Spinal cord (tissue), 10 donors: Measurements from ENCODE around the gene RNASEH1. TPM values are rescaled to one million over a fixed set of nuclear protein-coding genes. Genes with fewer than 3 reads are reported as not detected.

Source experiments
- DNase-seq, 6 donors: peaks; one replicate each; pipeline versions ENCODE4 v3.0.0 to v3.0.0-alpha.2; 2013 to 2015; ENCODE audit warnings: low spot score in 6 of 6, low read depth in 4 of 6
- H3K27ac ChIP-seq: one replicate; pipeline ENCODE4 v1.5.1; 2013; ENCODE audit warnings: low read depth, low read length, control low read depth
- H3K27me3 ChIP-seq: one replicate; pipeline ENCODE4 v1.6.1; 2013; ENCODE audit warnings: low read length; ENCODE audit not compliant: control insufficient read depth, insufficient read depth
- H3K36me3 ChIP-seq: one replicate; pipeline ENCODE4 v1.6.1; 2013; ENCODE audit warnings: low read length; ENCODE audit not compliant: control insufficient read depth, insufficient read depth
- H3K4me1 ChIP-seq: one replicate; pipeline ENCODE4 v1.6.1; 2013; ENCODE audit warnings: low read length; ENCODE audit not compliant: control insufficient read depth, insufficient read depth
- H3K4me3 ChIP-seq: one replicate; pipeline ENCODE4 v1.5.1; 2013; ENCODE audit warnings: low read depth, low read length, control low read depth
- H3K9me3 ChIP-seq: one replicate; pipeline ENCODE4 v1.6.1; 2013; ENCODE audit warnings: low read length; ENCODE audit not compliant: control insufficient read depth, insufficient read depth
- WGBS: methylation state at CpG from one replicate; pipeline ENCODE4 v1.1.5; 2013; ENCODE audit warnings: missing lambda C conversion rate; ENCODE audit not compliant: insufficient coverage; 5-methylcytosine and 5-hydroxymethylcytosine counted together
- polyA plus RNA-seq, 2 donors: library from polyadenylated mRNA; unstranded; fragments of 120-200 nt; gene quantifications; one replicate each; pipeline ENCODE4 v1.2.1, GENCODE V29; 2013; ENCODE audit not compliant: insufficient read length in 2 of 2
- total RNA-seq, 2 donors: library from RNA; depleted of rRNA in 1 of 2; stranded (reverse); fragments of 120-200 nt in 1 of 2; fragments of >200 nt in 1 of 2; gene quantifications; one replicate each; pipeline versions ENCODE4 v1.2.3 to v1.2.4, GENCODE V29; 2013 to 2014
- donor health status: healthy.

Gene RNASEH1
- total and polyA plus RNA-seq, 4 donors: 14.5 to 21.5 (median 18.0) TPM

- Histone ChIP-seq H3K4me1 (peaks cover 18% of the 10 kb centered on the region), H3K36me3 (no peaks in the 10 kb centered on the region), H3K9me3 (no peaks in the 10 kb centered on the region), H3K4me3 (peak within 1 kb of the TSS; percentile 19), H3K27me3 (peaks cover 2% of the 10 kb centered on the region), H3K27ac (no peak within 1 kb of the TSS)
- peak in 1 of 6 donors; percentile 12 for DNase-seq
- 34% methylated on average over 36 of the region's 40 CpGs for WGBS
Observed at GRCh38 chr2:3594493-3595281, 36.6 kb upstream of the RNASEH1 start, which contains the start of gene COLEC11. COLEC11 (plus strand) TSS chr2:3595112; CDS start chr2:3604341, 9,229 bp downstream.

- Histone ChIP-seq H3K27ac (no peak overlapping the region), H3K27me3 (no peaks in the 10 kb centered on the region), H3K9me3 (no peaks in the 10 kb centered on the region), H3K36me3 (peaks cover 36% of the 10 kb centered on the region), H3K4me3 (no peak overlapping the region), H3K4me1 (peaks cover 15% of the 10 kb centered on the region)
- WGBS: 100% methylated on average over 5 of the region's 11 CpGs
- no peak for DNase-seq
Observed at GRCh38 chr2:3589086-3589485, 31.0 kb upstream of the RNASEH1 start.

DNA sequence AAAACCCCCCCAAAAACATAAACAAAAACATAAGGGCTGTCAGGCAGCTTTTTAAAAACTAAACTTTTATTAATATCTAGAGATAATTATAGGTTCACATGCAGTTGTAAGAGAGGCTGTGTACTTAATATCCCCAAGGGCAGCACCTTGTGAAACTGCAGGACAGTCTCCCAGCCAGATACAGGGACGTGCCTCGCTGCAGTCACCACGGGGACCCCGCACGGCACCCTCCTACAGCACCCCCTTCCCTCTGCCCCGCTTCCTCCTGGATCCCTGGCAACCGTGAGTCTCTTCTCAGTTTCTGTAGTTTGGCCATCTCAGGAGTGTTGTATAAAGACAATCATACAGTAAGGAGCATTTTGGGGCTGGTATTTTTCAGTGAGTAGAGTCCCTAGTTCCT lies 30.0 kb upstream of the RNASEH1 start:
- H3K27me3 ChIP-seq: no peaks in the 10 kb centered on the region
- H3K4me3 ChIP-seq: no peak overlapping the region
- no peak for DNase-seq
- whole genome bisulfite sequencing: no CpG with 5 or more reads among the region's 7 CpGs
- peaks cover 15% of the 10 kb centered on the region for H3K4me1 ChIP-seq
- no peaks in the 10 kb centered on the region for H3K9me3 ChIP-seq
- H3K27ac ChIP-seq: no peak overlapping the region
- peaks cover 37% of the 10 kb centered on the region for H3K36me3 ChIP-seq

DNA sequence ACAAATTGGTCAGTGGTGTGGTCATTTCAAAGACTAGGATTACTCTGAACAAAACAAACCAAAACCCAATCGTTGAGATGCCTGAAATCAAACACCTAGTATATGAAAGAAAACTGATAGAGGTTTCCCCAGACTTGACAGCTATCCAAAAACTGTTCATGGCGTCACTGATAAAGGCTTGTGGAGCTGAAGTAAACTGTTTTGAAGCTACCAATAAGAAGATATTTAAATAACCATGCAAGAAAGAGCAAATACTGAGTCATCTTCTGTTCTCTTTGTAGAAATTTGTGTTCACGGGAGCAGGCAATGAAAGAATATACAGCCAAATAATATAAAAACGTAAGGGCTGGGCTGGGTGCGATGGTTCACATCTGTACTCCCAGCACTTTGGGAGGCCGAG lies 29.3 kb upstream of the RNASEH1 start:
- H3K4me3 ChIP-seq: no peak overlapping the region
- H3K9me3 ChIP-seq: no peaks in the 10 kb centered on the region
- H3K36me3 ChIP-seq: peaks cover 37% of the 10 kb centered on the region
- peaks cover 15% of the 10 kb centered on the region for H3K4me1 ChIP-seq
- DNase-seq: no peak
- no CpG with 5 or more reads among the region's 6 CpGs for WGBS
- no peak overlapping the region for H3K27ac ChIP-seq
- no peaks in the 10 kb centered on the region for H3K27me3 ChIP-seq

DNA sequence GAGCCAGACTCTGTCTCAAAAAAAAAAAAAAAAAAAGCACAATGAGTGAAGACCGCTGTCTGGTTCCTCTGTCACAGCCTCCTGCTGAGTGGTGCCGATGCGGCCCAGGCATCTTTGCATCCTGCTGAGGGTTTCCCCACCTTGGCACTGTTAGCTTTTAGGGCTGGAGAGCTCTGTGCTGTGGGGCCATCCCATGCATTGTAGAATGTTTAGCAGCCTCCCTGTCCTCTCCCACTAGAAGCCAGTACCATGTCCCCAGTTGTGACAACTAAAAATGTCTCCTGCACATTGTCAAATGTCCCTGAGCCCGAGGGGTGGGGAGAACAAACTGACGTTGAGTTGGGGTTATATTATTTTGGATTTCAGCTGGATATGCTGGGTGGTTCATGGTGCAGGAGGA lies 28.9 kb upstream of the RNASEH1 start:
- no peaks in the 10 kb centered on the region for H3K27me3 ChIP-seq
- no peak for DNase-seq
- peaks cover 15% of the 10 kb centered on the region for H3K4me1 ChIP-seq
- no peak overlapping the region for H3K27ac ChIP-seq
- H3K9me3 ChIP-seq: no peaks in the 10 kb centered on the region
- H3K36me3 ChIP-seq: peaks cover 40% of the 10 kb centered on the region
- 86% methylated on average over 2 of the region's 5 CpGs for WGBS
- H3K4me3 ChIP-seq: no peak overlapping the region

DNA sequence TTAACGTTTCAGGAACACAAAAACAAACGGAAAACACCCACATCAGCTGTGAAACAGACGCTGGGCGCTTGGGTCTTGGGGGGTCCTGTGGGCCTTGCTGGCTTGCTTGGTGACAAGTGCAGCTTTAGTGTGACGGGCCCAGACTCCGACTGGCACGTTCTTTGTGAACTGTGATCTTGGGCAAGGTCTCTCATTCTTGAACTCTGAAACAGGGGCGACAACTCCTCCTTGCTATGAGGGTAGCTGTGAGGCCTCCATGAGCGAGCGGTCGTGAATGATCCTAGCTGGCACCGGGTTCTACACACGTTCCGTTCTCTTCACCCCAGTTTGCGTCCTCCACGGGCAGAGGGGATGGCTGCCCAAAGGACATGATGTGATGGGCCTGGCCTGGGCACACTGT lies 28.1 kb upstream of the RNASEH1 start:
- peak overlapping the region; percentile 64 for H3K27ac ChIP-seq

DNA sequence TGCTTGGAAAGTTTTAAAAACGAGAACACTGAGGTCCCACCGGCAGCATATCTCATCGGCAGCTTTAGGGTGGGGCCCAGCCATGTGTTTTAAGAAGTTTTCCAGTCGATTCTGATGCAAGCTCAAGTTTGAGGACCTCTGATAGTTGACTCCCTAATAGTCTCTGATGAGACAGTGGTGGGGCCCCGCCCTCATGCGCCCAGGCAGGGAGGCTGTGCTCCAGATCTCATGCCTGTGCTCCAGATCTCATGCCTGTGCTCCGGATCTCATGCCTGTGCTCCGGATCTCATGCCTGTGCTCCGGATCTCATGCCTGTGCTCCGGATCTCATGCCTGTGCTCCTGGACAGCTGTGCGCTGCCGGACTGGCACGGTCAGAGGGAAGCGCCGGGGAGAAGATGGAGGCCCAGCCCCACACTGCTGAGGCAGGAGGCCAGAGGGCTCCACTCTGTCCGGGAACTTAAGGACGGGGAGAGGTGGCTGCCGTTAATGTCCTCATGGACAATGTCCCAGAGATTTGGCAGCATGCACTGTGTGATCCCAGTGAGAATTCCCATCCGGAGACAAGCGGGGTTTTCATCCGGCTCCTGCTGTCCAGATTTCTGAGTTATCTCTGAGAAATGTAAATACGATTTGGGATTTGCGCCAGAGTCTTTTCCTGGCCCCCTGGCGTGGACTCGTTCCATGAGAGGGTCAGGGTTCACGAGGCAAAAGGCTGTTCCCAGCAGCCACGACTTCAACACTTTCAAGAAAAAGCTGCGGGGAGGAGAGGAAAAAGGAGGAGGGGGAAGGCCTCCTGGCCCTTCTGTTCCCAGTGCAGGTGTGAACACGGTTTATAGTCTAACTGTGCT lies 27.4 kb upstream of the RNASEH1 start:
- Histone ChIP-seq H3K4me3 (no peak overlapping the region), H3K27me3 (no peaks in the 10 kb centered on the region), H3K9me3 (no peaks in the 10 kb centered on the region), H3K27ac (peak overlapping the region; percentile 64), H3K4me1 (peaks cover 15% of the 10 kb centered on the region), H3K36me3 (peaks cover 47% of the 10 kb centered on the region)
- WGBS: 67% methylated on average over 28 of the region's 29 CpGs
- DNase-seq: peak in 1 of 6 donors; percentile 59

More for the DNA sequence above, 28.1 kb upstream of the RNASEH1 start:
- no peak for DNase-seq
- Histone ChIP-seq H3K27me3 (no peaks in the 10 kb centered on the region), H3K4me3 (no peak overlapping the region), H3K9me3 (no peaks in the 10 kb centered on the region), H3K36me3 (peaks cover 47% of the 10 kb centered on the region), H3K4me1 (peaks cover 15% of the 10 kb centered on the region)
- WGBS: 91% methylated on average over 15 of the region's 16 CpGs

GRCh38 chr2:3584608-3585260 lies 26.6 kb upstream of the RNASEH1 start:
- 75% methylated on average over 1 of the region's 4 CpGs for WGBS
- Histone ChIP-seq H3K27me3 (no peaks in the 10 kb centered on the region), H3K9me3 (no peaks in the 10 kb centered on the region), H3K4me3 (no peak overlapping the region), H3K36me3 (peaks cover 47% of the 10 kb centered on the region), H3K4me1 (peaks cover 15% of the 10 kb centered on the region), H3K27ac (peak overlapping the region; percentile 64)
- DNase-seq: no peak

DNA sequence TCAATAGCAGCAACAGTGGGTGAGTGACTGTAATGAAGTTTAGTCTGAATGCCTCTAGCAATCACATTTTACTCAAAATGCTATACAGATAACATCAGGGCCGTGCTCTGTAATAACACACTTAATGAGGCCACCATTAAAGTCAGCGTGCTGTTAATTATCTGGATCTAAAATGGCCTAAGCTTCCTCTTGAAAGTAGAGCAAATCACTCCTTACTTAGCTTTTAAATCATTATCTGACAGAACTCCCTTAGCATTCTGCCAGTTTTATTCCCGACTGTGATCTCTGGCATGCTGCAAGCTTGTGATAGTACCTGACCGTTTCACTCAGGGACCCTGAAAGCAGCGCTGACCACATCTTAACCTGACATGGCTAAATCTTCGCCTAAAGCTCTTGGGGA lies 25.9 kb upstream of the RNASEH1 start:
- Histone ChIP-seq H3K27ac (no peak overlapping the region), H3K9me3 (no peaks in the 10 kb centered on the region), H3K4me3 (no peak overlapping the region), H3K36me3 (peaks cover 50% of the 10 kb centered on the region), H3K4me1 (peaks cover 15% of the 10 kb centered on the region), H3K27me3 (no peaks in the 10 kb centered on the region)
- WGBS: 76% methylated on average over 2 of the region's 6 CpGs
- DNase-seq: peak in 1 of 6 donors; percentile 69
